Esophagus muscularis mucosa (tissue), 4 donors: ENCODE data around the gene GBF1. TPM values are rescaled to one million over a fixed set of nuclear protein-coding genes. Genes with fewer than 3 reads are reported as not detected.

Experiments used
- DNase-seq: peaks from one replicate; pipeline ENCODE4 v3.0.0-alpha.2; 2017; ENCODE audit errors: extremely low spot score
- H3K27ac ChIP-seq, 4 donors: fragments of 200-600 bp; sonication (generic); replicated peaks in 1 of 4; 1 replicate in 3 of 4; 2 replicates in 1 of 4; pipeline ENCODE4 v1.5.1; 2016 to 2019; ENCODE audit warnings: mild to moderate bottlenecking in 1 of 4
- H3K27me3 ChIP-seq, 4 donors: fragments of 200-600 bp; sonication (generic); one replicate each; pipeline versions ENCODE4 v1.5.1 to v1.6.0; 2016 to 2019
- H3K36me3 ChIP-seq, 4 donors: fragments of 200-600 bp; sonication (generic); one replicate each; pipeline ENCODE4 v1.5.1; 2016 to 2019
- H3K4me1 ChIP-seq, 4 donors: fragments of 200-600 bp; sonication (generic); one replicate each; pipeline ENCODE4 v1.5.1; 2016 to 2019
- H3K4me3 ChIP-seq, 4 donors: fragments of 200-600 bp; sonication (generic); 1 replicate in 2 of 4; 2 replicates in 2 of 4; pipeline ENCODE4 v1.5.1; 2016 to 2019; ENCODE audit warnings: mild to moderate bottlenecking in 4 of 4, moderate library complexity in 1 of 4
- H3K9me3 ChIP-seq, 4 donors: fragments of 200-600 bp; sonication (generic); 1 replicate in 3 of 4; 2 replicates in 1 of 4; pipeline ENCODE4 v1.5.1; 2016 to 2019
- CTCF ChIP-seq, 3 experiments: fragments of 200-600 bp in 2 of 3; fragments of 450-650 bp in 1 of 3; sonication (generic) in 2 of 3; IDR thresholded peaks; one replicate each; pipeline ENCODE4 v1.5.1; 2017 to 2019; ENCODE audit warnings: antibody characterized with exemption in 3 of 3, mild to moderate bottlenecking in 2 of 3, moderate library complexity in 1 of 3
- EP300 ChIP-seq: sonication (generic); formaldehyde crosslinking; IDR thresholded peaks from one replicate; pipeline ENCODE4 v1.6.1; 2017; ENCODE audit warnings: antibody characterized with exemption
- POLR2A ChIP-seq: fragments of 450-650 bp; IDR thresholded peaks from one replicate; pipeline ENCODE4 v1.6.1; 2017; ENCODE audit warnings: antibody characterized with exemption, moderate library complexity, mild to moderate bottlenecking, low read depth
- POLR2AphosphoS5 ChIP-seq, 2 donors: sonication (generic); formaldehyde crosslinking; IDR thresholded peaks; one replicate each; pipeline ENCODE4 v1.6.1; 2017; ENCODE audit warnings: antibody characterized with exemption in 2 of 2
- WGBS: methylation state at CpG from one replicate; pipeline ENCODE4 v1.1.5; 2018; 5-methylcytosine and 5-hydroxymethylcytosine counted together
- intact Hi-C: fragments of 100-400 bp; cut with DNase I; formaldehyde crosslinking; loops from one replicate; pipeline ENCODE4 v1.15.1; 2023
- total RNA-seq, 4 donors: library from RNA; depleted of rRNA; stranded (reverse); fragments of >200 nt; gene quantifications; one replicate each; pipeline versions ENCODE4 v1.1.0 to v1.2.1, GENCODE V29; 2016

GBF1 gene
- total RNA-seq, 4 donors from 2014 or later, result 33.1 to 52.4 (median 40.0) TPM

- TF ChIP-seq CTCF (IDR thresholded peaks at IDR 0.05) (peak in 1 of 3 experiments; percentile 3), POLR2A (no peak), POLR2AphosphoS5 (IDR thresholded peaks at IDR 0.05) (no peak), EP300 (no peak)
- Histone ChIP-seq H3K27me3 (no peaks in the 10 kb centered on the region), H3K4me3 (no peak overlapping the region), H3K4me1 (no peaks in the 10 kb centered on the region), H3K27ac (no peak overlapping the region), H3K9me3 (no peaks in the 10 kb centered on the region), H3K36me3 (peaks cover 89 to 100% (median 95%) of the 10 kb centered on the region in 4 donors)
- 85% methylated on average over 6 of the region's 7 CpGs for WGBS
- no peak for DNase-seq
- intact Hi-C loops, result no loop called here
These were observed 129.9 kb downstream of the GBF1 start for GRCh38 chr10:102375250-102375649.

- H3K4me1 ChIP-seq, result no peaks in the 10 kb centered on the region
- intact Hi-C loops, result no loop called here
- no peak overlapping the region for H3K27ac ChIP-seq
- DNase-seq, result no peak
- H3K4me3 ChIP-seq, result no peak overlapping the region
- H3K27me3 ChIP-seq, result no peaks in the 10 kb centered on the region
- no peak for TF ChIP-seq POLR2A
- TF ChIP-seq EP300, result no peak
- TF ChIP-seq CTCF (IDR thresholded peaks at IDR 0.05), result no peak
- no peak for TF ChIP-seq POLR2AphosphoS5 (IDR thresholded peaks at IDR 0.05)
- WGBS, result 83% methylated on average over 2 of the region's 2 CpGs
- peaks cover 89 to 100% (median 95%) of the 10 kb centered on the region in 4 donors for H3K36me3 ChIP-seq
- H3K9me3 ChIP-seq, result no peaks in the 10 kb centered on the region
These were observed 130.5 kb downstream of the GBF1 start for GRCh38 chr10:102375867-102376266.

- TF ChIP-seq CTCF (IDR thresholded peaks at IDR 0.05) (no peak), POLR2A (no peak), EP300 (no peak), POLR2AphosphoS5 (IDR thresholded peaks at IDR 0.05) (no peak)
- no peaks in the 10 kb centered on the region for H3K27me3 ChIP-seq
- WGBS, result 88% methylated on average over 12 of the region's 12 CpGs
These were observed 131.6 kb downstream of the GBF1 start for GRCh38 chr10:102376901-102377300.

GRCh38 chr10:102379383-102379782, 134.1 kb downstream of the GBF1 start:
- no peak for TF ChIP-seq CTCF (IDR thresholded peaks at IDR 0.05)
- TF ChIP-seq EP300, result no peak
- TF ChIP-seq POLR2AphosphoS5 (IDR thresholded peaks at IDR 0.05), result no peak
- no peak for TF ChIP-seq POLR2A
- intact Hi-C loops, result no loop called here
- no peak overlapping the region for H3K27ac ChIP-seq
- H3K4me3 ChIP-seq, result no peak overlapping the region
- H3K27me3 ChIP-seq, result no peaks in the 10 kb centered on the region
- H3K9me3 ChIP-seq, result no peaks in the 10 kb centered on the region
- H3K36me3 ChIP-seq, result peaks cover 72 to 91% (median 88%) of the 10 kb centered on the region in 4 donors
- H3K4me1 ChIP-seq, result peaks cover 0 to under 1% (median 0%) of the 10 kb centered on the region in 4 donors
- DNase-seq, result no peak
- WGBS, result 93% methylated on average over 5 of the region's 6 CpGs

More at GRCh38 chr10:102376901-102377300, 131.6 kb downstream of the GBF1 start:
- peaks cover 85 to 100% (median 94%) of the 10 kb centered on the region in 4 donors for H3K36me3 ChIP-seq
- intact Hi-C loops, result no loop called here
- H3K27ac ChIP-seq, result no peak overlapping the region
- DNase-seq, result no peak
- H3K4me1 ChIP-seq, result no peaks in the 10 kb centered on the region
- no peak overlapping the region for H3K4me3 ChIP-seq
- no peaks in the 10 kb centered on the region for H3K9me3 ChIP-seq

- Histone ChIP-seq H3K27ac (no peak overlapping the region), H3K4me3 (no peak overlapping the region), H3K9me3 (no peaks in the 10 kb centered on the region), H3K27me3 (no peaks in the 10 kb centered on the region), H3K36me3 (peaks cover 50 to 65% (median 62%) of the 10 kb centered on the region in 4 donors), H3K4me1 (peaks cover 0 to 14% (median 8%) of the 10 kb centered on the region in 4 donors)
- TF ChIP-seq CTCF (IDR thresholded peaks at IDR 0.05) (no peak), POLR2AphosphoS5 (IDR thresholded peaks at IDR 0.05) (no peak), POLR2A (no peak)
- intact Hi-C loops, result no loop called here
- DNase-seq, result no peak
- WGBS, result 90% methylated on average over 7 of the region's 9 CpGs
These were observed 136.7 kb downstream of the GBF1 start for GRCh38 chr10:102381983-102382382.
